Stimulated activated naive CD8-positive, alpha-beta T cell treated with anti-CD3 and anti-CD28 coated beads, Interleukin-15, Interleukin-2, amounts not matched to agents 100 U/mL and 50 U/mL, for 24 hours (primary cell): ENCODE data around the gene SLC35B1.

Experiments
- ATAC-seq: fragments of 150-1000 bp; cut with Tn5 transposase; one replicate; pipeline ENCODE4 v1.10.0; 2021
- DNase-seq: peaks from one replicate; pipeline ENCODE4 v3.0.0; 2021

Gene SLC35B1

GRCh38 chr17:49707608-49708514 is at the start of gene SLC35B1:
SLC35B1 (minus strand) TSS chr17:49707964; CDS start chr17:49707833, 131 bp downstream.
- peak; percentile 98 for ATAC-seq
- DNase-seq = peak; percentile 98

DNA sequence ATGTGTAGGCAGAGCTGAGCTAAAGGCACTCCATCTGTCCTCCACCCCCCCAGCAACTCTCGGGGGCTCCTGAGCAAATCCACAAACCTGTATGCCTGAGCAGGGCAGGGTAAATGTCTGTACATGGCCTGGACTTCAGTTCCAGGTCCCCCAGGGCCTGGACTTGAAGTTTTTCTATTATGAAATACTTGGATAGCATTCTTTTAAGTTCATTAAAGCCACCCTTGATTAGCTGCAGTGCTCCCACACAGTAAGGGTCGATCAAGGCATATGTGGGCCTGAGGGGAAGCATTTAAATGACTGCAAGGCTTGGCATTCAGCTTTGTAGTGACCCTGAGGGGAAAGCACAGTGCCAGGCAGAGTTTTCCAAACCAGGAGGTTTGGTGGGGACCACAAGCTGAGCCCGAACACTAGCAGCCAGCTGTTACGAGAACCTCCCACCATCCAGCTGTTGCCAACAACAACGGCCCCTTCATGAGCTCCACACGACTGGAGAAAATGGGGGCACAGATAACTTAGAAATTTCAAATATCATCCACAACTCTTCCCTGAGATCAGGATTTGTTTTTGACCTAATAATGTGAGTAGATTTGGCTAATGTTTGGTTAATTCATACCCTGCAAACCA is 49.5 kb upstream of the SLC35B1 start:
- no peak for DNase-seq
- no peak for ATAC-seq

- no peak for DNase-seq
- ATAC-seq = no peak
Measured at GRCh38 chr17:49756323-49757150, 48.8 kb upstream of the SLC35B1 start.

GRCh38 chr17:49755663-49756283 is 48.0 kb upstream of the SLC35B1 start:
- DNase-seq (no peak), ATAC-seq (no peak)

- DNase-seq (no peak), ATAC-seq (no peak)
Measured at GRCh38 chr17:49753959-49754391, 46.2 kb upstream of the SLC35B1 start.

DNA sequence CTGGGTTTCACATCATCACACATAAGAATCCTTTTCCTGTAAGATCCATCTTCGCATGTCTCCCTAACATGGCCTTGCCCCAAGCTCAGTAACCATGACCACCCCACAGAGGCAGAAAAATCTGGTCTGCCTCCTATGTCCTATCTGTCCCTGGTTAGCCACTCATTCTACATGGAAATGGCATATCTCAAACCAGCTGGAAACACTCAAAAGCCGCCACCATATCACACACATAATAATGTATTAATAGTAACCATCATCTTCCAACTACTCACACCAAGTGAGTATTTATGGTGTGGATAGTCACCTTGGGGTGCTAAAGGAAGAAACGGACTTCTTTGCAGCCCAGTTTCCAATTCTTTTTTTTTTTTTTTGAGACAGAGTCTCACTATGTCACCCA is 44.7 kb upstream of the SLC35B1 start:
- DNase-seq (no peak), ATAC-seq (no peak)

- DNase-seq (no peak), ATAC-seq (no peak)
Measured at GRCh38 chr17:49749730-49750129, 42.0 kb upstream of the SLC35B1 start.

DNA sequence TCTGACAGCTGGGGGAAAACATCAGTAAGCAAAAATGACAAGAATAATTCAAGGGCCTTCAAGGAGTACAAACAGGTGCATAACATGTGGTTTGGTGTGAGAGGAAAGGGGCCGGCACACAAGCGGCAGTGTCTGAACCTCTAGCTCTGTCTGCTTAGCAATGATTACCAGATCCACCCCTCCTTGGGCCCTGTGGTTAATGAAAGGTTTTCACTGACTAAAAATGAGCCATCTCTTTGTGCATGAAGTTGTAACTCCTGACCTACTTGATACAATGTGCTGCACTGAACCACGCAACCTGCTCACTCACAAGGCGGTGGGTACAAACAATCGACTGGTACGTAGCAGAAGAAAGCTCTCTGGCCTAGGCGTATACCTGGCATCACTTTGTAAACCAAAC is 41.0 kb upstream of the SLC35B1 start:
- ATAC-seq (peak; percentile 91), DNase-seq (peak; percentile 57)

- ATAC-seq (no peak), DNase-seq (no peak)
Measured at GRCh38 chr17:49748223-49748622, 40.5 kb upstream of the SLC35B1 start.

- DNase-seq (no peak), ATAC-seq (no peak)
Measured at GRCh38 chr17:49747632-49748031, 39.9 kb upstream of the SLC35B1 start.

DNA sequence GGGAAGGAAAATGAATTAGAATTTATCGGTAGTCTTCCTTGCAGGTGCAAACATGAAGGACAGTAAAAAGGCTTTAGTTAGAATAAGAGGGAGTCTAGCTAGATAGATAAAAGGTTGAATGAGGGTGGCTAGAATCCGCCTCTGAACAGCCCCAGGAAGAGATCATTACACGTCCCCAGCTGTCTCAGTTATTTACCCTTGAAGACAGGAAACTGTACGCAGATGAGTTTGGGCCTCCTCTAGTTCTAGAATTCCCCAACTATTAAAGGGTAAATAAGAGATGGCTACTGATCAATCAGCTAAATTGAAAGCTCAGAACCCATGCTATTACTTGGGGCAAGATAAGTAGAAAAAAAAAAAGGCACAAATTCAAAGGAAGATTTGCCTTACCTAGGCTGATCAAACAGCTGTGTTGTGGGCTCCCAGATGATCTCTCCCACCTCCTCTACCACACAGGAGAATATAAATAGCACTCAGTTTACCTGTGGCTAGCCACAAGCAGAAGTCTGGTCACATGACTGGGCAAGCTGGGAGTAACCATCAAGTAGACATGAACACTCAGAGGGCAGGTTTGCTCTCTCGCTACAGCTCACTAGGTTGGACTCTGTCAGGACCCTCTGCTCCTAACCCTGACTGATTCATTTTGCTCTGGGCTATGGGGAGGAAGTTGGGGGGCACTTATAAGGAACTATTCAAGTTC is 39.2 kb upstream of the SLC35B1 start:
- DNase-seq (peak; percentile 22), ATAC-seq (peak; percentile 26)

GRCh38 chr17:49745175-49746139 is 37.7 kb upstream of the SLC35B1 start:
- no peak for ATAC-seq
- DNase-seq = no peak

GRCh38 chr17:49742166-49742638 is 34.4 kb upstream of the SLC35B1 start:
- no peak for ATAC-seq
- no peak for DNase-seq

- ATAC-seq = no peak
Measured at GRCh38 chr17:49741692-49742076, 33.9 kb upstream of the SLC35B1 start.

DNA sequence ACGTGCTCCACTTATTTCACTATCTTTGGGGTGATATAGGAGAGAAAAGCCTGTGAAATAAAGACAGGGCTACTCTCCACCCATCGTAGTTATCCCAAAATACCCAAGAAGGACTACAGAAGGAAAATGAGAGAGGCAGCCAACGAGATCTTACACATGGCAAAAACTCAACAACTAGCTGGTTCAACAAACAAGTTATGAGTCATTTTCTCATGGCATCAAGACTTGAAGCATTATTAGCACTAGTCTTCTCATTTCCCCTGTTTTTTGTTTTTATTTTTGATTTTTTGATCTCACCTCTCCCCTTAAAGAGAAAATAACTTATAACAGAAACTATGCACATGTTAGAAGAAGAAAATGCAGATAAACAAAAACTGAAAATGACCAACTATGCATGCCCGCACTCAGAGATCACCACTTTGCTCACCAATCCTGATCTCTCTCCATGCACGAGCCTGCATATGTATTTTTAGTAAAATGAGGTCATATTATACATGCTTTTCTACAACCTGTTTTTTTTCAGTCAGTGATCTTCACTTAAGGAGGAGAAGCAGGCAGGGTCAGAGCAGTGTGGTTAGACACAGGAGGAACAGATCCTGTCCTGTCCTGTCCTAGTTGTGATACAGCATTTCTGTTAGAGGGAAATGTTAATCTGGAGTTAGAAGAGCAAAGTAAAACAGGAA is 33.4 kb upstream of the SLC35B1 start:
- DNase-seq (no peak), ATAC-seq (no peak)

More at GRCh38 chr17:49741692-49742076, 33.9 kb upstream of the SLC35B1 start:
- no peak for DNase-seq

- peak; percentile 84 for DNase-seq
Measured at GRCh38 chr17:49739641-49740271, 32.0 kb upstream of the SLC35B1 start.

GRCh38 chr17:49738456-49739163 is 30.8 kb upstream of the SLC35B1 start:
- ATAC-seq (no peak), DNase-seq (no peak)

More at GRCh38 chr17:49739641-49740271, 32.0 kb upstream of the SLC35B1 start:
- ATAC-seq = peak; percentile 92
